Measurements from ENCODE around the gene NXPE2.

NXPE2 gene

DNA sequence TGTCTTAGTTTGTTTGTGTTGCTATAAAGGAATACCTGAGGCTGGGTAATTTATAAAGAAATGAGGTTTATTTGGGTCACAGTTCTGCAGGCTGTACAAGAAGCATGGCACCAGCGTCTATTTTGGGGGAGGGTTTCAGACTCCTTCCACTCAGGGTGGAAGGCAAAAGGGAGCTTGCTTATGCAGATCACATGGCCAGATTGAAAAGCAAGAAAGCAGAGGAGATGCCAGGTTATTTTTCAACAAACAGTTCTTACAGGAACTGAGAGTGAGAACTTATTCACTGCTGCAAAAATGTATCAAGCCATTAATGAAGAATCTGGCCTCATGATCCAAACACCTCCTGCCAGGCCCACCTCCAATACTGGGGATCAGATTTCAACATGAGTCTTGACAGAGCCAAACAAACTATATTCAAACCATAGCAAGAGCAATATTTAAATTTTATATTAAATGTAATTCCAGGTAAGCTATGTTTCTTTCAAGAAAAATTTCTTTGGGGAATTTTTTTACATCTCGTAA lies 66.9 kb downstream of the NXPE2 start:
- DNase-seq (ENCODE audit: low read depth, low spot score): no peak

DNA sequence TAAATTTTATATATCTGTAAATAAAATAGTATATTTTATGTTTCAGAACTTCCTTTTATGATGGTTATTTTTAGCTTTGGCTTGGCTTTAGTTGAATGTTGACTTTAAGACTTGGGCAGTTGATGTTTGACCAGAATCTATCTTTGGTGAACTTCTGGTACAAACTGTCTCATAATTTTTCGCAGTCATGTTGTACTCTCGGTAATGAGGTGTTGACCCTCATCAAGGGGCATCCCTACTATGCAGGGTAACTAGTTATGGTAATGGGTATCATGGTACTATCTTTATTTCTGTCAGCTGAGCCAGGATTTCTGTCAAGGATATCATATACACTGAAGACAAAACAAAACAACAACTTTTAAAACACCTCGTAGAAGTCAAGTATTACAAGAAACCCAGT lies 67.7 kb downstream of the NXPE2 start:
- DNase-seq (ENCODE audit: low read depth, low spot score): no peak

Data from activated naive CD8-positive, alpha-beta T cell treated with anti-CD3 and anti-CD28 coated beads, Interleukin-2, amount 50 U/mL, for 16 hours (primary cell).